ENCODE measurements around the gene TMC6.

Gene TMC6

GRCh38 chr17:78064708-78065107 lies 63.8 kb downstream of the TMC6 start:
- no peak for DNase-seq

DNA sequence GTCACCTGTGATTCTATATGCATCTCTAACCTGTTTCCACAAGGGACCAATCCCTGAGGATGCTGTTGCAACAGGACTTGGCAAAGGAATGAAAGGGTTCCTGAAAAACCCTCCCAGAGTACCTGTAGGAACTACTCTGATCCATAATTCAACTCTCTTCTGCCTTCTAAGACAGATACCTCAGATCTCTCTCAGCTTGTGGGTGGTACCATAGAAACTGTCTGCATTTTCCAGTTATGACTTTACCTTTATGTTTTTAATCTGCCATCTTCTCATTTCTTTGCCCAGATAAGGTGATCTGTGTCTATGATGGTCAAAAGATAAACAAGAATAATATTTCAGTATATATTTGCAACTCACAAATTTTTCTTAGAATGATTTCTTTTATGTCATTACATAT lies 65.1 kb downstream of the TMC6 start:
- DNase-seq = no peak

- DNase-seq = no peak
These were observed 66.0 kb downstream of the TMC6 start for GRCh38 chr17:78062596-78062995.
